Stimulated activated CD4-positive, alpha-beta T cell treated with anti-CD3 and anti-CD28 coated beads, Interleukin-15, amount 100 ng/mL, for 1 hour (primary cell): ENCODE measurements around the gene NME7.

Experiments used
- DNase-seq, 2 donors: peaks; one replicate each; pipeline ENCODE4 v3.0.0-alpha.2; 2020; ENCODE audit warnings: low read depth in 1 of 2, low spot score in 1 of 2

The NME7 gene

DNA sequence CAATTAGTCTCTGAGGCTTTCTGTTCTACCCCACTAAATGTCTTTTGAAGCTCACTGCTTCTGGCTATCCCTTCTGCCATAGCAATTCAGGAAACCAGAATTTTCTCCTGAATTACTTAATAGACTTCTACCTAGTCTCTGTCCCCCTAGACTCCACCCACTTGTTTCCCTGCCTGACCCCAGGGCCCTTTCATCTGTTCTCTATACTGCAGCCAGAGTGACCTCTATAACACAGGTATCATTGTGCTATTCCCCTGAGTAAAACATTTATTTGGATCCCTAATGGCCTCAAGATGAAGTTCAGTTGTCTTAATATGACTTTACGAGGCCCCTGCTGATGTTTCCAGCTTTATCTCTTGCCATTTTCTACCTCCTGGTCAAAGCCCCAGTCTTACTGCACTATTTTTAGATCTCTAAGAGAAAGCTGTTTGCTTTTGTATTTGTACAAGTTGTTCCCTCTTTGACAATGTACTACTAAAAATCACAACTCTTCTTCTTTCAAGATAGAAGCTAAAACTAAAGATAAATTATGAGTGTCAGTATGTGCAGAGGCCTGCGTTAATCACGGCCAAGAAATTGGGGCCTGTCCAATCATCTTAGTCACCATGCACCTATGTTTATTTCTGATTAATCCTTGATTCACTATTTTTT, 206.6 kb downstream of the NME7 start:
- no peak for DNase-seq

DNA sequence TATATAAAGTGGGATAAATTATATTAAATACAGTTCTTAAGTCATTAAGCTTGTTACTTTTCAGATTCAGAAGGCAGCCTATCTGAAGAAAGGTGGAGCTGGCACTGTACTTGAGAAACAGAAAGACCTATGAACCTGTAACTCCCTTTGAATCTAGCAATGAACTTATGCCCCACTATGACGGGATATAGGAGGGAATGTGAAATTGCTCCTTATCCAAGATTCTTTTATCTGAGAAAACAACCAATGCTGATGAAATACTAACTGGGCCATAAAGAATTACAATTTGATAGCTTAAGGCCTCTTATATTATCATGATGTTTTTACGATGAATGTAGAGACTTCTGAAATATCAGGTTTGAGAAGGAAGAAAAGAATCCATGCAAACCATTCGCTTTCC, 211.0 kb downstream of the NME7 start:
- no peak for DNase-seq

DNA sequence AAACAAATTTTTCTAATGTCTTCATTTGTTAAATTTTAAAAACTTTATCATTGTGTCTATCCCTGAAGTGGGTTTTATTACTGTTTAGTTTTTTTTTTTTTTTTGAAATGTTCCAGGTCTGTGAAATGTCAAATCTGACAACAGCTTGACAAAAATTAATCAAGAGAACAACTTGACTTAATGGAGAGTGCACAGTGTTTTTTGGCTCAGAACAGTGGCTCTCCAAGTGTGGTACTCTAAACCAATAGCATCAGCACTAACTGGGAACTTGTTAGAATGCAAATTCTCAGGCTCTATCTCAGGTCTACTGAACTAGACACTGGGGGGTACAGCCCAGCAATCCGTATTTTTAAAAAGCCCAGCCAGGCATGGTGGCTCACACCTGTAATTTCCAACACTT, 211.9 kb downstream of the NME7 start:
- no peak for DNase-seq

DNA sequence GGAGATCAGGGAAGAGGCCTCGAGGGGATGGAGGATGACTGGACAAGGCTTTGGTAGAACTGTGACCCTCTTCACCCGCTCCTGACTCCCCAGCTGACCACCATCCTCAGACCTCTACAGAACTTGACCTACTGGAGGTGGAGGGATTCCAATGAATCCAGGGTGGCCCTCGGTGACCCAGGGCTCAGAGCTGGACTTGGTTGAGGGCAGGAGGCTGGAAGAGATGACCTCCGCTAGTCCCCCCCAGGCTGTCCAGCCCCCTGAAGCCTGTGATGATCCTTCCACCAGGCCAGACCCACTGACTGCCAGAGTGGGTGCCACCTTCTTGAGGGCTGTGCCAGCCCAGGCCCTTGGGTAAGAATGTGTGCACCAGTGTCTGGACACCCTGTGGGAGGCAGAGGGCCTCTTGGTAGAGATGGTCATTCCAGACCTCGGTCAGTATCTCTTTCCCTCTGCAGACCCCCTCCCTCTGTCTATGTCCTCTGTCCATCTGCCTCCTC, 216.2 kb downstream of the NME7 start:
- DNase-seq = no peak

DNA sequence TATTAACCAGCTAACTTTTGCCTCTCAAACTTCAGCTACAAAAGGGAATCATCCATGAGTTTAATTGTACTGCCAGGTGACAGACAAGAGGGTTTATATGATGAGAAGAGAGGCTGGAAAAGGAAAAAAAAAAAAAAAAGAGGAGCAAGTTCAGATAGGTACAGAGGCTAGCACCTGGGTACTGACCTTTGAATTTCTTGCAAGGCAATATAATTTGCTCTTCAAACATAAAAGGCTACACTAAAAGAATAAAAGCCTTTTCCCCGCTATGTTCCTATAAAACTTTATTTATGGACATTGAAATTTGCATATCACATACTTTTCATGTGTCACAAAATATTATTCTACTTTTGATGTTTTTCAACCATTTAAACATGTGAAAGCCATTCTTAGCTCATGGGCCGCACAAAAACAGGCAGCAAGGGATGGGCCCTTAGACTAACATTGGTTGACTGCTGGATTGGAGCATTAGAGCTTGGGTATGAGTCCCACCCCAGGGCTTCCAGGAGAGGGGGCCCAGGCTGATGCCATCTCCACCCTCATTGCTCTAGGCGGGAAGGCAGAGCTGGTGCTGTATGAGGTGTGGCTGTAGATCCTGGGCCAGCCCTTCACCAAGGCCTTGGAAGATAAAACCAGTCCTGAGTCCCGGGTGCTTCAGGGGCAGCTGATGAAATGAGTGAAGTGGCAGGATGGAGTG, 216.8 kb downstream of the NME7 start:
- no peak for DNase-seq

DNA sequence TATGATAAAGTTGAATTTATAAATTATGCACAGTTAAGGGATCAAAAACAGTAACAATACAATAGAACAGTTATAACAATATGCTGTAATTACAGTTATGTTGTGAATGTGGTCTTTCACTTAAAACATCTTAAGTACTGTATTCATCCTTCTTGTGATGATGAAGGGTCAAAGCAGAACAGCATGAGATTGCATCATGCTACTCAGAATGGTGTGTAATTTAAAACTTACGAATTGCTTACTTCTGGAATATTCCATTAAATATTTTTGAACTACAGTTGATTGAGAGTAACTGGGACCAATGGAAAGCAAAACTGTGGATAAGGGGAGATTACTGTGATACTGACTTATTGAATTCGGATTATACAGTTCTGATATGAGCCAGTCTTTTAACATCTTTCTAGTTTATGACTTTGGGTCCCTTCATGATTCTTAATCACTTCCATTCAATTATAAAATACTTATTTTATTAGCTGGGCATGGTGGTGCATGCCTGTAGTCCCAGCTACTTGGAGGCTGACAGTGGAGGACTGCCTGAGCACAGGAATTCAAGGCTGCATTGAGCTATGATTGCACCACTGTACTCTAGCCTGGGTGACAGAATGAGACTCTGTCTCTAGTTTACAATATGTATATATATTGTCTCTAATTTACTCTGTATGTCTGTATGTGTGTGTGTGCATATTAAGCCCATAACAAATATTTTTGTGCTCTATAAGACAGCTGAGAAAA, 217.9 kb downstream of the NME7 start:
- DNase-seq = no peak

DNA sequence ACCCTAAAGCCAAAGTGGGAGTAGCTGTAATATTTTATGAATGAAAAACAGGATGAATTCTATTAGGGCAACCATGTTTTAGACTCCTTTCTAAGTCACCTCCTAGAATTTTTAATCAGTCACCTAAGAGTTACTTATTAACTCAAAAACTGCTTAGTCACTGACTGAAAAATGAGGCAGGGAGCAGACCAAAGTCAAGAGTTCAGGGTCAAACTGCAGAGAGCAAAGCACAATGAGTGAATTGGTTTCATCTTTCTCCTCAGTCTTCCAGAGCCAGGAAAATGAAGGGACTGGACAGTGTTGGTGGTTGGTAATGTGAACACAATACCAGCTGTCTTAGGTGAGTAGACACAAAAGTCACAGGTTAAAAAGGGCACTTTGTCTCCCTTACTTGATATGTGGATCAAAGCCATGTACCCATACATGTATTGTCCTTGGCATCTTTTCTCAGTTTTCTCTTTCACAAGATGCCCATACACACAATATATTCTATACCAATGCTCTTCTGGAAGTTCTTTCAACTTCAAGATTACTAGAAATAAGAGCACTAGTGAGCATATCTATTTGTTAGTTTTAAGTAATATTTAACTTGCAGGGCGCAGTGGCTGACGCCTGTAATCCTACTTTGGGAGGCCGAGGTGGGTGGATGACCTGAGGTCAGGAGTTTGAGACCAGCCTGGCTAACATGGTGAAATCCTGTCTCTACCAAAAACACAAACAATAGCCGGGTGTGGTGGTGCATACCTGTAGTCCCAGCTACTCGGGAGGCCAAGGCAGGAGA, 218.9 kb downstream of the NME7 start:
- no peak for DNase-seq

DNA sequence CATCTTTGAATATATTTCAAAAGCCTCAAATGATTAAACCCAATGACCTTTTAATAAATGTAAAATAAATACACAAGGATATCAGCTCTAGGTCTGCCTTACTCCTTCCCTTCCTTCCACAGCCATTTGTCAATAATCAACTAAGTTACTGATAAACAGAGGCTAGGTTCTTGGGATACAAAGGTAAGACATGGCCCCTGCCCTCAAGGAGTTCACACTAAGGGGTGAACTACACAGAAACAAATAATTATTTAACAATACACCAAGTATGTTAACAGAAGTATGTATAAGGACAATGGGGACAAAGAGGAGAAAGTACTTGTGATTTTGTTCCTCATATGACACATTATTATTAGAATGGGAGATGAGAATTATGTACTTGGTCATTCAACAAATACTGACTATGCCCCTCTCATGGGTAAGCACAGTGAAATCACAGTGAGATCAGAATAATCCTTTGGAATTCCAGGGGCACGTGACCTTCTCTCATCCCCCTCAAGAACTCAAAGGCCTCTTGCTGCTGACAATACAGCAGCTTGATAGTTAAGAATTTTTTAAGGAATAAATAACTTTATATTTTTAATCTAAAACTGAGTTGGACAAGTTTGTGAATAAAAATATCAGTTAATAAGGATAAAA, 220.9 kb downstream of the NME7 start:
- no peak for DNase-seq

DNA sequence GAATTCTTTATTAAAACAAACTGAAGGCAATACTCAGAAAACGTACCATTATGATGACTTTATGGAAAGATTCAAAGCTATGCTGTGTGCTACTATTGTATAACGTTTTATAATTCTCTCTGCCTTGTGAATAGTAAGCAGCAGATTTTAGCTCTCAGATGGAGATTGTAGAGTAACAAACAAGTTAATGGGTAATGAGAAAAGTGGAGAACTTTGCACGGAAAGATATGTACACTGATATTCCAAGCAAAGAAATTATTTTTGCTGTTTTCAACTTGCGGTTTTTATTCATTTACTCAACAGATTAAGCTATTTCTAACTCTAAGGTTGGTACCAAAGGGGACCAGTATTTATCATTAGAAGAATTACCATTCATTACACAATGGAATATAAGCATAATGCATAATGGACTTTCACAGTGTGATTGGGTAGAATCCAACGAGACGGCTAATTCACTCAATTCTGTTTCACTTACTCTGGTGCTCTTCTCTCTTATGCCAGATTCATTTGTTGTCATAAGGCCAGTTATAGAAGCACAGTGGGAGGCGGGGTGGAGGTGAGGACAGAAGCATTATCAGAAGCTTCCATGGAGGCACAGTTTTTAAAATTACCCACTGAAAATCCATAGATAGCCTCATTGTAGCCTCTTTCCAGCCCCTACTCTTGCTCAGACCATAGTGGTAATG, 222.5 kb downstream of the NME7 start:
- no peak for DNase-seq

DNA sequence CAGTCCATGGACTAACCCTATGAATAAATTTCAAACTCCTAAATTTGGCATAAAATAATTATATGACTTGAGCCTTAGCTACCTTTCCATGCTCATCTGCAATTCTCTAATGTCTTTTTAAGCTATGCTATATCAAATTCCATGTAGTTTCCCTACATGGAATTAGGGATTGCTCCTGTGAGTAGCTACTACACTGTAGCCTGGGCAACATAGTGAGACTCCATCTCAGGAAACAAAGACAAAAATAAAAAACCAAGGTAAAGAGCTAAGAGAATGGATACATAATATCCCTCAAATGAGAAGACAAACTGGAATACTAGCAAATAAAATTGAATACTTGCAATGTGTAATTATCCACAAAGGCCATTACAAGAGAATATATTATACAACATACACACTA, 223.6 kb downstream of the NME7 start:
- no peak for DNase-seq

DNA sequence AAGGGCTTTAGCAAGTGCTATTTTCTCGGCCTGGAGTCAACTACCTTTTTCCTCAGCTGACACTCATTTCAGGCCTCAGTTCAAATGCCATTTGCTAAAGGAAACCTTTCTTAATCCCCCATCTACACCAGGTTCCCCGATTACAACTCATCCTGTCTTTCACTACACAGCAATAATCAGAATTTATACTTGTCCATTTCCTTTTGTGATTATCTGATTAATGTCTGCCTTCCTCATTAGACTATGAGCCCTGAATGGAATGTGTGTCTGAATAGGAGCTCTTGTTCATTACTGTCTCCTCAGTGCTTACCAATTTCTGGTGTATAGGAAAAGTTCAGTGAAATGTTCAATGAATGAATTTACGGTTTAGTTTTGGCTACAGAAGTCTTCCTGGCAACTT, 224.3 kb downstream of the NME7 start:
- no peak for DNase-seq

DNA sequence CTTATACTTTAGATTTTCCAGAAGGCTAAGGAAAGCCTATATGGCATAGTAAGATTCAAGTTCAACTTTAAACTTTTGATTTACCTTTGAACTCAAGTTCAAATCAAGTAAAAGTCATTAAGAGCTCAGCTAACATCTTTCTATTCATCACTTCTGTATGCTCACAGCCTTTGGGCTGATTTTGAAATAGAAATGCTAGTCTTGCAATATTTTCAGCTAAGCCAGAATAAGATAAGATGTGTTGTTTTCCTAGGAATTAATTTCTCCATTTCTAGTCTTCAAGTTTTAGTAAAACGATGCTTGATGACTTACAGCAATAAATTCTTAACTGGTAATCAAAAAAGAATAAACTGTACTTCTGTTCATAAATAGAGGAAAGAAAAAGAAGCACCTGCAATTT, 225.5 kb downstream of the NME7 start:
- no peak for DNase-seq

DNA sequence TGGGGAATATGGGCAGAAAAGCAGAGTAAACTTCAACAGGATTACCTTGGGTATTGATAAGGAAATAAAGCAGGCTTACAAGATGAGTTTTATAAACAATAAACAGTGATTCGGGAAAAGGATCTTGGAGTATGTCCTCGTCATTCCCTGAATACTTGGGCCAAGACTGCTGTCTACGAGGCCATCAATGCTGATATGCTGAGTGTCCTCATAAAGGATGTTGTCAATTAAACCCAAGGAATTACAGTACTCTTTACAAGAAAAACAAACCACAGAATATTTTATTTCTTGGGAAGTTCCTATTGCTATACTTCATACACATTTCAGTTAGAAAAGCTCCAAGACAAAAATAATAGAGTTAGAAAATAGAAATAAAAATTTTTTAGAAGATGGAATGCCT, 226.2 kb downstream of the NME7 start:
- no peak for DNase-seq

DNA sequence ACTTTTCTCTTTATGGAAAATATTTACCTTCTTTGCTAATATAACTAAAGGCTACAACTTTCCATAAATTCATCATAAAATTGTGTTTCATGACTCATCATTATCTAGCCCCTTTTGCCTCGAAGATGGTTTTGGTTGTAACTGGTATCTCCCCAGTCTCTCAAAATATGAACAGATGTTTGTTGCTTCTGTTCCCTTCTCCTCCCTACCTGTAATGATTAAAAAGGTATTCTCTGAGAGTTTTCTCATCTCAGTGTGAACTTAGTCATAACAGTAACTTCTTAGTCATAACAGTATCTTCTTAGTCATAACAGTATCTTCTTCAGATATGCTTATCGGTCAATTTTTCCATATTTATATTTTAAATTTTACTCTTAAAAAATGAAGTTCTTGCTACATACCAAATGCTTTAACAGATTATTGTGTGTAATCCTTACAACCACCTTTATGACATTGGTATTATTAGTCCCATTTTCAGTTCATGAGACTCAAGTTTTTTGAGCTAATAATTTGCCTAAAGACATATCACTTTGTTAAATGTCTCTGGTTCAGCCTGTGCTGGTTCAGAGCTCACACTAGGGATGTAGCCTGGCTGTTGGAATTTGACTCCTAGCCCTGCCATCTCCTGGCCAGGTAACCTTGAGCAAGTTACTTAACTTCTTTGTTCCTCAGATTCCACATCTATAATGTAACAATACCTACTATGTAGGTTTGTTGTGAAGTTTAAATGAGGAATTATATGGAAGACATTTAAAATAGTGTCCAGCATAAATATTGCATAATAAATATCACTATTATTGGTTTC, 228.5 kb downstream of the NME7 start:
- no peak for DNase-seq

DNA sequence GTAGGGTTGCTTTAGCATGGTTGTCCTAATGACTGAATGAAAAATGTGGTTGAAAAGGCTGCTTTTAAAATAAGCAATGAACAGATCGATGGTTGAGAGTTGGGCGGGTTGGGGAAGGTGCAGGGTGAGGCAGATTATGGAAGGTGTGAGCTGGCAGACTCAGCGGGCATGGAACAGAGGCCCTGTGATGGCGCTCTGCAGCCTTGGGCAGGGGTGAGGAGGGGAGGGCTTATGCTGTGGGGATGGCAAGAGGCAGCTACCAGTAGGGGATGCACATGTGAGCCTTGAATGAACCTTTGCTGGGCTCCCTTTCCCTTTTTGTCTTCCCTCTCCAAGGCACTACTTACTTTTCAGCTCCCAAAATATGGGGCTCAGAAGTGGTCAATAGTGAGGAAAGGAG, 230.2 kb downstream of the NME7 start:
- no peak for DNase-seq

DNA sequence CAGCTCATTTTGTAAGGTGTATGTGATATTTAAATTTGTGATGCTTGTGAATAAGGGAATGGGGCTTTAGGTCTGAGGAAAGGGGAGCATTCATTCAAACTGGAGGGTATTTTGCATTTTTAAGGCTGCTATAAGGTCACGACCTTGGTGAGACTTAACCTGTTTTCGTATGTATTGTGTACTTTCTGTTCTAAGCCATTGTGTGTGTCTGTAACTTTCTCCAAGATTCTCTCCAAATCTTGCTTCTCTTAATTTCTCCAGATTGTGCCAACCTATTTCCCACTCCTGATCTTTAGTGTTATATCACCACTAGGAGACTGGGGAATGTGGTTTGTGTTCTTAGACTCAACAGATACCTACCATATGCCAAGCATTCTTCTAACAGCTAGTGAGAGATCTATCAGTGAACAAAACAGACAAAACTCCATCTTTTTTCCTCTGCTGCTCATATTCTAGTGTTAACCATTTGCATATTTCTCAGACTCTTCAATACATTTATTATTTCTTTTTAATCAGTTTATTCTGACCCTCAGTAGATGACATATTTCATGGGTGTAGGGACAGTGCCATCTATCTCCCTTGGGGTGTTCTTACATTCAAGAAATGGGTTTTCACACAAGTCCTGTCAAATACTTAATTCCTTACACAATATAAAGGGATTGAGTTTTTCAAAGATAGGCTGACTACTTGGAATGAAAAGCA, 233.6 kb downstream of the NME7 start:
- no peak for DNase-seq

DNA sequence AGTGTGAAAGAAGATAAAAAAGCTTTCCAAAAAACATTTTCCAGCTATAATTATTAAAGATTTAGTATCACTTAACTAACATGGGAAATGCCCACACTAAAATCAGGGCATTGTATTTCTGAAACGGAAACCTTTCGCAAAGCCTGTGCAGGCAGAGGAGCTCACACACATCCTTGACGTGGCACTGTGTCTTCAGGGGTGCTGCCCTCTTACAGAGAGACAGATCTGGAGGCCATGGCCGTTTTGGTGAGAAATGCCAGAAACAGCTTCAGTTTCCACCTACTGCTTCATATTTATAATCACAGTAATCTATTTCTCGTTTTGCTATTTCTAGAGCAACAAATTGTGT, 234.4 kb downstream of the NME7 start:
- DNase-seq = no peak

DNA sequence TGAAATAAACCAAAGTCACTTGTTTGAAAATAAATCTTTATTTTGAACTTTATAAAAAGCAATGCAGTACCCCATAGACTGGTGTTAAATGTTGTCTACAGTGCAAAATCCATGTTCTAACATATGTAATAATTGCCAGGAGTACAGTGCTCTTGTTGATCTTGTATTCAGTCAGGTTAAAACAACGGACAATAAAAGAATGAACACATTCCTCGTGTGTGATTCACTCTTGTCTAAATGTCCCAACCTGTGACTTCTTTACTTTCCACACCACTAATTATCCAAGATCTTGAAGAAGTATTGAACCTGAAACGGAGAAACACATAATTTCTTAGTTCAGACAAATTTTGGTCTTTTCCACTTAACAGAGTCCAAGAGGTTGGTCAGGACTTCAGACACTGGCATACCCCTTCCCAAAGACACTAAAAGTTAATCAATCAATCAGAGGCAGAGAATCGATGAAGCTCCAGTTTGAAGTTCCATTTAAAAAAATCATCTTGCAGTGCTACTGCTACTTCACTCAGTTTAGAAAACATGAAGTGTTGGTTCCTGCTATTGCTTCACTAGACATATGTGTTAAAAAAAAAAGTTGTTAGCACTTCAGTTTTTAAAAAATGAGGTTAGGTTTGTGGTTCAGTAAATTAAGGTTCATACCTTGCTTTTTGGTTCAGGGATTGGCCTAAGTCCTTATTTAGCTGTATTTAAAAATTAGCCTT, 234.9 kb downstream of the NME7 start:
- DNase-seq = no peak

DNA sequence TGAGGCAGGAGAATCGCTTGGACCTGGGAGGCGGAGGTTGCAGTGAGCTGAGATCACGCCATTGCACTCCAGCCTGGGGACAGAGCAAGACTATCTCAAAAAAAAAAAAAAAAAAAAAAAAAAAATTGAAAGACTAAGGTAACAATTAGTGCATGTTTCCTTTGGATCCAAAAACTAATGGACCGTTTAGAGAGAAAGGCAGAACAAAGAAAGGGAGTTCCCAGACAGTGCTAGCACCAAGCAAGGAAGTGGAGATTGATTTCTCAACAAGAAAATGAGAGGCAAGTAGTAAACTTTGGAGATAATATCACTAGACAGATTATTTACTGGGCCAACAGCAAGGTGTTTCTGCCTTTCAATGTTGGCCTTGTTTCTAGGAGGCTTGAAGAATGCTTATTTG, 236.9 kb downstream of the NME7 start:
- DNase-seq = no peak
